HG03095 (cell line): ENCODE measurements around the gene ASIC4.

Experiments
- ATAC-seq: cut with Tn5 transposase; IDR thresholded peaks from one replicate; pipeline ENCODE4 v1.9.1; 2021; ENCODE audit warnings: moderate library complexity; ENCODE audit not compliant: unreplicated experiment

Gene ASIC4

GRCh38 chr2:219513787-219514186, 495 bp upstream of the ASIC4 start:
- ATAC-seq = no peak

- no peak for ATAC-seq
Observed at GRCh38 chr2:219514836-219515235, 554 bp downstream of the ASIC4 start.

- ATAC-seq = no peak
Observed at GRCh38 chr2:219515874-219516629, 1.8 kb downstream of the ASIC4 start.

GRCh38 chr2:219516888-219517287, 2.6 kb downstream of the ASIC4 start:
- no peak for ATAC-seq

GRCh38 chr2:219517954-219518778, 3.9 kb downstream of the ASIC4 start:
- no peak for ATAC-seq

GRCh38 chr2:219519526-219519916, 5.2 kb downstream of the ASIC4 start:
- no peak for ATAC-seq

GRCh38 chr2:219520079-219520478, 5.8 kb downstream of the ASIC4 start:
- ATAC-seq = no peak

GRCh38 chr2:219521066-219521880, 7.0 kb downstream of the ASIC4 start:
- ATAC-seq = no peak

- ATAC-seq = no peak
Observed at GRCh38 chr2:219522111-219523030, 8.1 kb downstream of the ASIC4 start.

- no peak for ATAC-seq
Observed at GRCh38 chr2:219523031-219523671, 8.9 kb downstream of the ASIC4 start.

- ATAC-seq = no peak
Observed at GRCh38 chr2:219524817-219525216, 10.5 kb downstream of the ASIC4 start.

- no peak for ATAC-seq
Observed at GRCh38 chr2:219525533-219526232, 11.4 kb downstream of the ASIC4 start.

- no peak for ATAC-seq
Observed at GRCh38 chr2:219526320-219527075, 12.2 kb downstream of the ASIC4 start.

- no peak for ATAC-seq
Observed at GRCh38 chr2:219527076-219527394, 12.8 kb downstream of the ASIC4 start.

GRCh38 chr2:219527472-219527871, 13.2 kb downstream of the ASIC4 start:
- ATAC-seq = no peak

- peak; percentile 77 for ATAC-seq
Observed at GRCh38 chr2:219530048-219530963, 16.0 kb downstream of the ASIC4 start.

GRCh38 chr2:219531639-219532377, 17.5 kb downstream of the ASIC4 start:
- no peak for ATAC-seq
